Endothelial cell (in vitro differentiated cells): ENCODE measurements around the gene GALNT10. TPM values are rescaled to one million over a fixed set of nuclear protein-coding genes. Genes with fewer than 3 reads are reported as not detected.

Experiments used
- DNase-seq: peaks from one replicate; pipeline ENCODE4 v3.0.0; 2021; ENCODE audit warnings: low spot score
- H3K27ac Mint-ChIP-seq: one replicate; pipeline ENCODE4 v1.8.0; 2021; ENCODE audit warnings: mixed read lengths, inconsistent platforms; ENCODE audit not compliant: unreplicated experiment
- H3K27me3 Mint-ChIP-seq: one replicate; pipeline ENCODE4 v1.8.0; 2021; ENCODE audit warnings: mild to moderate bottlenecking, moderate library complexity, mixed read lengths, inconsistent platforms; ENCODE audit not compliant: unreplicated experiment
- H3K36me3 Mint-ChIP-seq: one replicate; pipeline ENCODE4 v1.8.0; 2021; ENCODE audit warnings: mild to moderate bottlenecking, low read depth, mixed read lengths, inconsistent platforms; ENCODE audit not compliant: unreplicated experiment
- H3K4me1 Mint-ChIP-seq: one replicate; pipeline ENCODE4 v1.8.0; 2021; ENCODE audit warnings: mild to moderate bottlenecking, mixed read lengths, inconsistent platforms; ENCODE audit not compliant: unreplicated experiment
- H3K4me3 Mint-ChIP-seq: one replicate; pipeline ENCODE4 v1.8.0; 2021; ENCODE audit warnings: mild to moderate bottlenecking, mixed read lengths, inconsistent platforms; ENCODE audit not compliant: unreplicated experiment
- H3K9me3 Mint-ChIP-seq: one replicate; pipeline ENCODE4 v1.8.0; 2021; ENCODE audit warnings: mixed read lengths, inconsistent platforms; ENCODE audit not compliant: unreplicated experiment
- CTCF ChIP-seq: fragments of 200-600 bp; sonication (generic); IDR thresholded peaks from one replicate; pipeline ENCODE4 v1.5.0; 2021; ENCODE audit warnings: antibody characterized with exemption; ENCODE audit not compliant: unreplicated experiment
- total RNA-seq: library from RNA; stranded (reverse); fragmentation: NEBNext Ultra II Directional; extraction: Animal tissue kit (Norgen Biotek cat#: 25700); gene quantifications from one replicate; pipeline ENCODE4 v1.2.1, GENCODE V29; 2021; ENCODE audit not compliant: unreplicated experiment

Gene GALNT10
- total RNA-seq, 1 donor from 2014 or later: 22.5 TPM

- no peak for TF ChIP-seq CTCF
- Mint-ChIP-seq H3K36me3 (peaks cover 25% of the 10 kb centered on the region), H3K27me3 (peaks cover 6% of the 10 kb centered on the region), H3K4me1 (no peaks in the 10 kb centered on the region), H3K9me3 (no peaks in the 10 kb centered on the region), H3K27ac (no peak overlapping the region), H3K4me3 (no peak overlapping the region)
- no peak for DNase-seq
Observed at GRCh38 chr5:154377754-154378533, 187.4 kb downstream of the GALNT10 start.

- Mint-ChIP-seq H3K27ac (no peak overlapping the region), H3K4me1 (no peaks in the 10 kb centered on the region), H3K36me3 (peaks cover 31% of the 10 kb centered on the region), H3K9me3 (no peaks in the 10 kb centered on the region), H3K27me3 (peaks cover 7% of the 10 kb centered on the region), H3K4me3 (no peak overlapping the region)
- no peak for DNase-seq
- no peak for TF ChIP-seq CTCF
Observed at GRCh38 chr5:154380263-154380662, 189.7 kb downstream of the GALNT10 start.

- Mint-ChIP-seq H3K36me3 (peaks cover 18% of the 10 kb centered on the region), H3K27ac (no peak overlapping the region), H3K4me3 (no peak overlapping the region), H3K4me1 (no peaks in the 10 kb centered on the region), H3K27me3 (peaks cover 7% of the 10 kb centered on the region), H3K9me3 (no peaks in the 10 kb centered on the region)
- TF ChIP-seq CTCF: no peak
- DNase-seq: no peak
Observed at GRCh38 chr5:154384480-154385235, 194.1 kb downstream of the GALNT10 start.

GRCh38 chr5:154385236-154385512, 194.6 kb downstream of the GALNT10 start:
- Mint-ChIP-seq H3K9me3 (no peaks in the 10 kb centered on the region), H3K27ac (no peak overlapping the region), H3K36me3 (peaks cover 18% of the 10 kb centered on the region), H3K4me3 (no peak overlapping the region), H3K4me1 (no peaks in the 10 kb centered on the region), H3K27me3 (peaks cover 7% of the 10 kb centered on the region)
- DNase-seq: no peak
- no peak for TF ChIP-seq CTCF

- no peak overlapping the region for H3K4me3 Mint-ChIP-seq
- TF ChIP-seq CTCF: no peak
- H3K27ac Mint-ChIP-seq: no peak overlapping the region
- DNase-seq: no peak
- peaks cover 2% of the 10 kb centered on the region for H3K27me3 Mint-ChIP-seq
- peaks cover 6% of the 10 kb centered on the region for H3K36me3 Mint-ChIP-seq
- H3K9me3 Mint-ChIP-seq: no peaks in the 10 kb centered on the region
- no peaks in the 10 kb centered on the region for H3K4me1 Mint-ChIP-seq
Observed at GRCh38 chr5:154386952-154387629, 196.6 kb downstream of the GALNT10 start.
